Measurements from ENCODE around the gene PPCDC. TPM values are rescaled to one million over a fixed set of nuclear protein-coding genes. Genes with fewer than 3 reads are reported as not detected.

Gene PPCDC, protein sequence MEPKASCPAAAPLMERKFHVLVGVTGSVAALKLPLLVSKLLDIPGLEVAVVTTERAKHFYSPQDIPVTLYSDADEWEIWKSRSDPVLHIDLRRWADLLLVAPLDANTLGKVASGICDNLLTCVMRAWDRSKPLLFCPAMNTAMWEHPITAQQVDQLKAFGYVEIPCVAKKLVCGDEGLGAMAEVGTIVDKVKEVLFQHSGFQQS
- 14.7 and 18.1 TPM in 2 replicates for total RNA-seq (2022)
- Bru-seq, nascent RNA: percentile 68 among the genes with signal in this experiment
- percentile 67 among the genes with signal in this experiment for BruChase-seq, experiment 1, labeled RNA remaining after a 2-hour chase
- percentile 62 among the genes with signal in this experiment for BruChase-seq, experiment 2, labeled RNA remaining after a 6-hour chase
- long read RNA-seq, transcript PPCDC-201 (6 exons, 2,250 nt): major isoform, 5 of 17 reads
- long read RNA-seq, partial matches to known transcripts: 3 of 17 reads
- long read RNA-seq, other reads (novel, unspliced or antisense): 4 of 17 reads

DNA sequence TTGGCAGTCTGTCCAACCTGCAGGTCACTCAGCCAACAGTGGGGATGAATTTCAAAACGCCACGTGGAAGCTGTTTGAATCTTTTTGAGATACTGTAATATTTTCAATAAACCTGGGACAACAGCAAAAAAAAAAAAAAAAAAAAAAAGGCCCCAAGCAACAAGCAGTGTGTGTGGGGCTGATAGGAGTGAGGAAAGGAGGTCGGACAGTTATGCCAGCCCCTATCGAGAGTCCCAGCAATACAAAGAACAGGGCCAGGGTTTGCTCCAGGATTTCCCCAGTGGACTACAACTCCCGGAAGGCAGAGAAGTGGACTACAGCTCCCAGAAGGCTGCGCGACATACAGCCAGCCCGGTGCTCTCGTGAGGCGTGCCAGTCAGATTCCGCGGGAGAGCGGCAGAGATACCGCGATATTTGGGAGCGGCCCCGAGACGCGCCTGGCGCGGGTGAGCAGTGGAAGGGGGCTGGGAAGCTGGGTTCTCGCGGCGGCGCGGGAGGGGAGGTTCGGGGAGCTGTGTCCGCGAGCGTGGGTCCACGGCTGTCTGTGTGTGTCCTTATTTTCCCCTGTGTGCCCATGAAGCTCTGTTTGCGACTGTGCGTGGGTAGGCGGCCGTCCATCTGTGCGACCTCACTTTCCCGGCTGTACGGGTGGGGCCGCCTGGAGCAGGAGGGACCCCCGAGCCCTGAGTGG is at the start of gene PPCDC:
Gene PPCDC, plus strand, starts transcription at position 410 of the 691 bp plus-strand sequence. CDS start 4,729 bp downstream, outside the sequence.
- no peaks in the 10 kb centered on the region for H3K27me3 ChIP-seq (replicated peaks; ENCODE audit: control insufficient read depth, insufficient read depth, low read length)
- H3K4me3 Mint-ChIP-seq (ENCODE audit: unreplicated experiment): peak within 1 kb of the TSS; percentile 97
- H3K4me1 Mint-ChIP-seq (ENCODE audit: low read depth, unreplicated experiment): no peaks in the 10 kb centered on the region
- peak within 1 kb of the TSS; percentile 99 for H3K27ac Mint-ChIP-seq (ENCODE audit: unreplicated experiment)
- H3K36me3 Mint-ChIP-seq (ENCODE audit: insufficient read depth, unreplicated experiment): peaks cover 7% of the 10 kb centered on the region
- H3K36me3 ChIP-seq (ENCODE audit: control insufficient read depth, insufficient read depth, low read length): no peaks in the 10 kb centered on the region
- no peaks in the 10 kb centered on the region for H3K27me3 Mint-ChIP-seq (ENCODE audit: insufficient read depth, unreplicated experiment)
- TF ChIP-seq, protein P1, sequence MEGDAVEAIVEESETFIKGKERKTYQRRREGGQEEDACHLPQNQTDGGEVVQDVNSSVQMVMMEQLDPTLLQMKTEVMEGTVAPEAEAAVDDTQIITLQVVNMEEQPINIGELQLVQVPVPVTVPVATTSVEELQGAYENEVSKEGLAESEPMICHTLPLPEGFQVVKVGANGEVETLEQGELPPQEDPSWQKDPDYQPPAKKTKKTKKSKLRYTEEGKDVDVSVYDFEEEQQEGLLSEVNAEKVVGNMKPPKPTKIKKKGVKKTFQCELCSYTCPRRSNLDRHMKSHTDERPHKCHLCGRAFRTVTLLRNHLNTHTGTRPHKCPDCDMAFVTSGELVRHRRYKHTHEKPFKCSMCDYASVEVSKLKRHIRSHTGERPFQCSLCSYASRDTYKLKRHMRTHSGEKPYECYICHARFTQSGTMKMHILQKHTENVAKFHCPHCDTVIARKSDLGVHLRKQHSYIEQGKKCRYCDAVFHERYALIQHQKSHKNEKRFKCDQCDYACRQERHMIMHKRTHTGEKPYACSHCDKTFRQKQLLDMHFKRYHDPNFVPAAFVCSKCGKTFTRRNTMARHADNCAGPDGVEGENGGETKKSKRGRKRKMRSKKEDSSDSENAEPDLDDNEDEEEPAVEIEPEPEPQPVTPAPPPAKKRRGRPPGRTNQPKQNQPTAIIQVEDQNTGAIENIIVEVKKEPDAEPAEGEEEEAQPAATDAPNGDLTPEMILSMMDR (IDR thresholded peaks at IDR 0.05; ENCODE audit: insufficient read depth in 1 of 2, low read depth in 1 of 2, low read length in 1 of 2, severe bottlenecking in 1 of 2, unreplicated experiment in 1 of 2): no peak
- no peaks in the 10 kb centered on the region for H3K9me3 ChIP-seq
- no peaks in the 10 kb centered on the region for H3K9me3 Mint-ChIP-seq (ENCODE audit: unreplicated experiment)
- no TSS peak for BruUV-seq (replicated peaks)
- POLR2A ChIA-PET: interaction anchor here (0.5 to 1.7 kb wide), 15 partner anchors 8 to 906 kb away, joined by 3 to 9 read pairs (median 4); partner anchors contain the start of genes C15orf39, RPP25, SCAMP5 and SIN3A
- H3K4me3 ChIP-seq (ENCODE audit: low read depth, low read length): peak within 1 kb of the TSS; percentile 94
- CTCF ChIA-PET: interaction anchor here (0.5 to 1.4 kb wide), 10 partner anchors 10 to 973 kb away, joined by 3 to 13 read pairs (median 4); partner anchors contain the start of genes C15orf39 and RPP25
- DNase-seq: peak; percentile 96 to 97
- intact Hi-C loops (cut with micrococcal nuclease; ENCODE audit: unreplicated experiment): no loop called here
- H3K4me1 ChIP-seq: no peaks in the 10 kb centered on the region

DNA sequence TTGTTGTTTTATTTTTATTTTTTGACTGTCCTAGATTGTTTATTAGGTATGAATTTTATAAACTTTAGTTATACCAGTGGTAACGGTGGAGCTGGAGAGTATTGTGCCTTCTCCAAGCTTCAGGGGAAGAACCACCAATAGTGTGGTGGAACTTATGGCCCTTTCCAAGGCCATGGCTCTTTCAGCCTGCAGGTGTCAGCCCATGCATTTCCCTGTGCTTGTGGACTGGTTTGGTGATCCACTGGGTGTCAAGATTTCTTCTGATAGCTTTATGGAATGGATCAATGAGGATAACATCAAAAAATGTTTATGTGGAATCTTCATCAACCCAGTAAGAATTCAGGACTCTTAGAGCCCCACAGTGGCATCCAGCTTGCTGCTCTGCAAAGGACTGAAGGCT is 47.2 kb upstream of the PPCDC start:
- intact Hi-C loops (cut with micrococcal nuclease; ENCODE audit: unreplicated experiment): no loop called here

More for the DNA sequence above, 47.2 kb upstream of the PPCDC start:
- Mint-ChIP-seq H3K27ac (ENCODE audit: unreplicated experiment) (no peak overlapping the region), H3K36me3 (ENCODE audit: insufficient read depth, unreplicated experiment) (no peaks in the 10 kb centered on the region), H3K27me3 (ENCODE audit: insufficient read depth, unreplicated experiment) (peaks cover 8% of the 10 kb centered on the region), H3K4me1 (ENCODE audit: low read depth, unreplicated experiment) (no peaks in the 10 kb centered on the region), H3K4me3 (ENCODE audit: unreplicated experiment) (no peak overlapping the region), H3K9me3 (ENCODE audit: unreplicated experiment) (no peaks in the 10 kb centered on the region)
- CTCF ChIA-PET: interaction anchor here (0.8 kb wide), 1 partner anchor 19 kb away, joined by 3 read pairs; the partner anchor contains the start of gene SCAMP5
- no peaks in the 10 kb centered on the region for H3K4me1 ChIP-seq
- DNase-seq: no peak
- no peaks in the 10 kb centered on the region for H3K9me3 ChIP-seq
- BruUV-seq (replicated peaks): no TSS peak
- H3K36me3 ChIP-seq (ENCODE audit: control insufficient read depth, insufficient read depth, low read length): no peaks in the 10 kb centered on the region
- TF ChIP-seq, protein P1 (IDR thresholded peaks at IDR 0.05; ENCODE audit: insufficient read depth in 1 of 2, low read depth in 1 of 2, low read length in 1 of 2, severe bottlenecking in 1 of 2, unreplicated experiment in 1 of 2): no peak
- no peaks in the 10 kb centered on the region for H3K27me3 ChIP-seq (replicated peaks; ENCODE audit: control insufficient read depth, insufficient read depth, low read length)
- POLR2A ChIA-PET: no interaction called here
- H3K4me3 ChIP-seq (ENCODE audit: low read depth, low read length): no peak overlapping the region
